ENCODE measurements around the gene ACOT11.

The ACOT11 gene

DNA sequence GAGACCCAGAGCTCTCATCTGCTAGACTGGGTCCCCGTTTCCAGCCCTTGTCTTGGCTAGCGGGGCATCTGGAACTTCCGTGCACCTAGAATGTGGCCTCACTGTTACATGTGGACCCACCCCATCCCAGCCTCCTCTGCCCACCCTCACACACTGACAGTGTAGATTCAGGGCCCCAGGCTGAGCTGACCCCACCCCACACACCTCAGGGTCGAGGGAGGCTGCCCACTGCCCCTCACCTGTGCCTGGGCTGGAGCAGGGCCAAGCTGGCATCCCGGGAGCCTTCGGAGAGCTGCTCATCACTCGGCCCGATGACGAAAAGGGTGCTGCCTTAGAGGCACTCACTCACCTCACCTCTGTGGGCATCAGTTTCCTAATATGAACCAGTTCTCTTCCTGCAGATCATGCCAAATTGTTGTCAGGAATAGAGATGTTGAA lies 11.1 kb downstream of the ACOT11 start:
- no peak for FAIRE-seq
- no peak for DNase-seq (ENCODE audit: insufficient read length, low spot score)

DNA sequence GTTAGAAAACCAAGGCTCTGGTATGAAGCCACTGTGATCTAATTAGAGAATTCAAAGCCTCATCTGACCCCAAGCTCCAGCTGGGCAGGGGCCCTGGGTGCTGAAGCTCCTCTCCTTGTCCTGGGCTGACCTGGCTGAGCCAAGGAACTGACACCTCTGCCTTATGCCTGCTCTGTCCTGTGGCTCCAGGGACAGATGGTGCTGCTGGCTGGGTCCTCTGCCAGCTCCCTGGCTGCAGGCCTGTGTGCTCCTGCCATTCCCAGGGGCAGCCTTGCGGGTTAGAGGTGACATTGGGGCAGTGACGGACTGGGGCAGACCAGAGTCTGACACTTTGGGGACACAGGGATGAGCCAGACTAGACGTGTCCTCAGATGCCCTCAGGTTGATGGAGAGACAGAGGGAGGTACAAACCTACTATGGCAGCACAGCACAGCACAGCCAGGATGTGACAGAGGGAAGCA lies 11.8 kb downstream of the ACOT11 start:
- no peak for DNase-seq (ENCODE audit: insufficient read length, low spot score)
- FAIRE-seq, result no peak

DNA sequence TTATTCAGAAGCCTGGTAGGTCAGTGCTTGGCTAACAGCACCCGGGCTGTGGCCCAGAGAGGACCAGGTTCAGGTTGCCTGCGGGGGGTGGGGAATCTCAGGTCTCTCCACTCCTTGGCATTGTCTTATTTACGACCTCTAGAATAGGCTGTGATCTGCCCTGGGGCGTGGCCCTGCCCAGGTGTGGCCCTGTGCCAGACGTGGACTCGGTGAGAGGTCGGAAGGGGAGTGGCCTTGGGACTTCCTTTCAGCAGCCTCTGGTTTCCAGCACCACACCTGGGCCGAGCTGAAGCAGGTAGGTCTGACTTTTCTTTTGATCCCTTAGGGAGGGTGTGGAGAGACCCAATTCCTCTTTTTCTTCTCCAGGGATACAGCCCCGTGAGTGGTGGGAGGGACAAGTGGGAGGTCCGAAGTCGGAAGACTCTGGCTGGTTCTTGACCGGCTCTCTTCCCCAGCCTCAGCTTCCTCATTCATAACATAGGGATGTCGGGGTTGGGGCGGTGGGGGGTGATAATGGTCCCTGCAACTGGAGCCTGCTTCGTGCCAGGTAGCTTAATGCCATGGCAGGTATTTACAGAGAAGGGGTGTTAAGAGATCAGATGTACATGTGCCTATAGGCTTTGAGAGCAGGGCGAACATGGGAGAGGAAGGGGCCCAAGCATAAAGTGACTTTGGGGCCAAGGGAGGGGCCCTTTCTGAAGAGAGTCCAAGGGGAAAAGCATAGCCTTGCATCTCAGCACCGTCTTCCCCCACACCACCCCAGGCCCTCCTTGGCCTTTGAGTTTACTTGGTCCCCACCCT lies 16.5 kb downstream of the ACOT11 start:
- no peak for FAIRE-seq
- DNase-seq (ENCODE audit: insufficient read length, low spot score), result no peak

DNA sequence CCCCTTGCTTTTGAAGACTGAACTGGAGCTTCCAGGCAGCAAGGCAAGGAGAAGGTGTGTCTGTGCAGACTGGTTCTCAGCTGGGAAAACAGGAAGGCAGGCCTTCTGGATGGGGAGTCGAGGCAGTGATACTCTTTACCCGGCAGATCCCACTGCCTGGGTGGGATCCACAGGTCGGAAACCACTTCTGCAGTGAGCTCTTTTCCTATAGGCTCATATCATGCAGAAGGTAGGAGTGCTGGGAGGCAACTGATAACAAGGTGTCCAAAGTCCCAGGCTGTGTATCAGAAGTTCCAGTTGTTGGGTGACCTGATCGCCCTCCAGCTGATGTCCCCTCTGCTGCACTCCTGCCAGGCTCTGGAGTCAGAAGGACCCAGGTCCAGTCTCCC lies 17.1 kb downstream of the ACOT11 start:
- FAIRE-seq (no peak), DNase-seq (ENCODE audit: insufficient read length, low spot score) (no peak)

DNA sequence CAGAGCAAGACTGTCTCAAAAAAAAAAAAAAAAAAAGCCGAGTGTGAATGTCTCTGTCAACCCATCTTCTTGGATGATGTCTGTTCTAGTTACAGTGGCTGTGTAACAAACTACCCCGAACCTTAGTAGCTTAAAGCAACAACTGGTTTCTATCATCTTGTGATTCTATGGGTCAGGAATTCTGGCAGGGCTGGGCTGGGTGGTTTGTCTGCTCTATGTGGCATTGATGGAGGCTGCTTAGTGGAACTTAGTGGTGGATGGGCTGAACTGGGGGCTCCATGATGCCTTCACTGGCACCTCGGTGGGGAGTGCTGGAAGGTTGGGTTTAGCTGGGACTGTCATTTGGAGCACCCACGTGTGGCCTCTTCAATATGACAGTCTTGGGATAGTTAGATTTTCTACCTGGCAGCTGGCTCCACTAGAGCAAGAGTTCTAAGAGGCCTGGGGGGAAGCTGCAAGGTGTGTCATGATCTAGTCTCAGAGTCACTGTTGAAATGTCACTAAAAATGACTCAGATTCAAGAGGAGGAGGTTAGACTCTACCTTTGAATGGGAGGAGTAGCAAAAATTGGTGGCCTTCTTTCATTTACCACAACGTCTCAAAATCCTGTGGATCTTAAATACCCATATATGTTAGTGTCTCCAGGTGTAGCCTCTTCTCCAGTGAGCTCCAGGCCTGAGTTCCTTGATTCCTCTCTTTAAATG lies 18.6 kb downstream of the ACOT11 start:
- FAIRE-seq (no peak), DNase-seq (ENCODE audit: insufficient read length, low spot score) (no peak)

DNA sequence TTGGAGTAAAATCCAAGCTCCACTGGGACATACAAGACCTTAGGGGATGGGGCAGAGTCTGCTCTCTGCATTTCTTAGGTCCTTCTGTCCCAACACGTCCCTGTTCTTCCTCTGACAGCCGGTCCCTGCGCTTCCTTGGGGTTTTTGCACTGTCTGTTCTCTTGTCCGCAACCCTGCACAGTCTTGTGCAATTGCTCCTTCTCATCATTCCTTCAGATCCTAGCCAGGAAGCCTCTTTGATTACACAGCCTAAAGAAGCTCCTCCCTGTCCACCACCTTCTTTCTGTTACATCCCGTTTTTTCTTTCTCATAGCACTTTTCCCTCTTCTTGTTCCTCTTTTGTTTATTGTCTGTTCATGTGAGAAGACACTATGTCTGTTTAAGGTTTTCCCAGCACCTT lies 19.9 kb downstream of the ACOT11 start:
- DNase-seq (ENCODE audit: insufficient read length, low spot score) (no peak), FAIRE-seq (no peak)

DNA sequence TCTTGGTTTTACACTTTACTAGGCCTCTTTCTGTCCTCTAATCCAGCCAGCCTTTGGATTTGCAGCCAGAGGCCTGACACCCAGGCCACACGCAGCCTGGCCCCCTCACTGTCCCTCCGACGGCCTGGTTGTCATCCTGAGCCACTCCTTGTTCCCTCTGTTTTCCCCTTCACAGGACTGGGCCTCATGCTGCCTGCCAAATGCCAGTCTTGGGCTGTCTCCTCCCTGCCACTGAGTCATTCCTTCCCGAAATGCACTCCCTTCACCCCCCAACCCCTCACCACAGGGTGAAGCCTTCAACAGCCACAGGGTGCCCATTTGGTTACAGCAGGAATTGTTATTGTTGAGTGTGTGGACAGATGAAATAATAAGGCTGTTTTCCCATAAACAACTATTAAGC lies 21.3 kb downstream of the ACOT11 start:
- FAIRE-seq, result no peak
- DNase-seq (ENCODE audit: insufficient read length, low spot score), result no peak

DNA sequence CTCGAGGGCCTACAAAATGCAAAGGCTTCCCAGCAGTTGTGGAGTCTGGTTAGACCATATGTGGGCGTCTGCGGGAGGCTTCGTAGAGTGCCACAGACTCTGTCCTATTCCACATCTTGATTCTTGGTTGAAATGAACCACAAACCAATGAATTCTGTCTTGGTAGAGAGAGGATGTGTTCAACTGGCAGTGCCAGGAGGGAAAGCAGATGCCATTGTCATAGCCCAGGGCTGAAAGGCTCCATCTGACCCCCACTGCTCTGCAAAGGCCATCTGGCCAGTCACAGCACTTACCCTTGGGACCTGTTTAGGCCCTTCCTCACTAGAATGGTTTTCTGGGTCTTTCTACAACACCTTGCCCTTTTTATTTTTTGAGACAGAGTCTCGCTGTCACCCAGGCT lies 22.1 kb downstream of the ACOT11 start:
- FAIRE-seq (peak; percentile 33), DNase-seq (ENCODE audit: insufficient read length, low spot score) (no peak)

DNA sequence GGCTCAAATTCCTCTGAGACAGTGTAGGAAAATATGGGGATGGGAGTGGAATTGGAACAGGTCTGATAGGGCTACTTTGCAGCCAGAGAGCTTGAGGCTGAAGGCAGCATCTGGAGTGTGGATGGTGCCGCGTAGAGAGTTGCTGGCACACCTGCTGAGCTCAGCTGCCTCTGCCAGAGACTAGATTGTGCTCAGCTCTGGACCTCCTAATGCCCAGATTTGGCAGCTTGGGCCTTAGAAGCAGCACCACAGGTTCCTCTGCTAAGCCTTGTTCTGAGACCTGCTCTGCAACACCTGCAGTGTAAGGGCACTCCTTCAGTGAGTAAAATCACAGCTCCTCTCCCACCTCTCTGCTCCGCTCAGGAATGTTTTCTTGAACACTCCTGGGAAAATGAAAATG lies 23.3 kb downstream of the ACOT11 start:
- DNase-seq (ENCODE audit: insufficient read length, low spot score), result no peak
- no peak for FAIRE-seq

DNA sequence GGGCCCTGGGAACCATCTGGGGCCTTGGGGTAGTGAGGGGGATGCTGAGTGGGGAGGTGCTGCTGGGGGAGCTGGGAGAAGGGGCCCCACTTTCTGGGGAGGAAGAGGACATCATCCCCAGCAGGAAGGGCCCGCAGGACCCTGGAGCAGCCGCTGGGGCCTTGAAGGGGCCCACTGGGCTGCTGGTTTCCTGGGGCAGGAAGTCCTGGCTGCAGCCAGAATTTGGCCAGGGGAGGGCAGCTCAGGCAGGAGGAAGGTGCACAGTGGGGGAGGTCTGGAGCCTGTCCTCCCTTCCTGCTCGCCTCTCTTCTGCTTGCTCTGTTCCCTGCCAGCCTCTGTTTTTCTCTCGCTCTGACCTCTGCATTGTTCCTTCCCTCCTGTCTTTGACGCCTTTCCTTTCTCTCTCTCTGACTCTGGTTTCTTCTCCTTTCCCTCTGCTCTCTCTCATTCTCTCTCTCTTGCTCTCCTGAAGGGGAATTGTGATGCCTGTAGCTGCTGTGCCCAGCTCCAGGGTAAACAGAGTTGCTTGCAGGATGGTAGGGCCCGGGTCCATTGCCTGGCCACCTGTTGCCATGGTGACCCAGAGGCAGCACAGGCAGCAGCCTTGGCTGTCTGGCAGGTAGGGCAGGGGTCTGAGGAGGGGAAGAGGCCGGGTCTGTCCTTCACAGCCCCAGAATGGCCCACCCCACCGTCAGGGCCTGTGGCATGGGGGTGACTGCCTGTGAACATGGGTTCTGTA lies 23.9 kb downstream of the ACOT11 start:
- FAIRE-seq, result no peak
- no peak for DNase-seq (ENCODE audit: insufficient read length, low spot score)

DNA sequence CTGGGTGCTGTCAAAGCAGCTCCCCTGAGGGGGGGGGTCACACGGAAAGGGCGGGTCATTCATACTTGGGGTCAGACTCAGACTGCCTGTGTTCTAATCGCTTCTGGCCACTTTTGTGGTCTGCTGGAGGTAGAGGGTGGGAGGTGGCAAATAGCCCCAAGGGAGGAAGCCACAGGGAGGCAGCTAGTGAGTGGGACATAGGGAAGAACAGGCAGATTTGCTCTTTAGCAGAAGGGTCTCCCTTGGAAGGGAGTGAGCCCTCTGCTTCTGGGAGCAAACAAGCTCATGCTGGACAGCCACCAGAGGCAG lies 24.5 kb downstream of the ACOT11 start:
- DNase-seq (ENCODE audit: insufficient read length, low spot score), result no peak
- no peak for FAIRE-seq

DNA sequence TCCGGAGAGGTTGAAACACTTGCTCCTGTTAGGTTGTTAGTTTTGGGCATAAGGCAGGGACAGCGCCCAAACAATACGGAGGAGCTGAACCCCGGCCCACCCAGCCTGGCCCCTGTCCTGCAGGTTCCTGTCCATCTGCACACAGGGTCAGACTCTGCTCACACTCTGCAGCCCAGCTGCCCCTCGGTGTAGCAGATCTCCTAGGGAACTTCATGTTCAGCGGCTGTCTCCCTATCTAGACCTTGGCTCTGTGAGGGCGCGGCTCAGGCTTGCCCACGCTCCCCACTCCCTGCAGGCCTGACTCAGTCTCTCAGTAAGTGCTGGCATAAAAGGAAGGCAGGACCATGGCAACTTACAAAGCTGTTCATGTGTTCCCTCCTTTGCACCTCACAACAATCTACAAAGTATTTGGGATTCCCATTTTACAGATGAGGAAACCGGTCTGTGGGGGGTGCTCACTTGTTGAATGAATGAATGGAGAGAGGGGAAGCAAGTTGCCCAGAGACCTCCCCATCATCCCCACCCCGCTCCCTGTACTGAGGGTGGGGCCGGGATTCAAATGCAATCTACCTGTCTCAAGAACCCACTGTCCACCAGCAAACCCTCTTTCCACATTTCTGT lies 26.2 kb downstream of the ACOT11 start:
- no peak for FAIRE-seq
- no peak for DNase-seq (ENCODE audit: insufficient read length, low spot score)

DNA sequence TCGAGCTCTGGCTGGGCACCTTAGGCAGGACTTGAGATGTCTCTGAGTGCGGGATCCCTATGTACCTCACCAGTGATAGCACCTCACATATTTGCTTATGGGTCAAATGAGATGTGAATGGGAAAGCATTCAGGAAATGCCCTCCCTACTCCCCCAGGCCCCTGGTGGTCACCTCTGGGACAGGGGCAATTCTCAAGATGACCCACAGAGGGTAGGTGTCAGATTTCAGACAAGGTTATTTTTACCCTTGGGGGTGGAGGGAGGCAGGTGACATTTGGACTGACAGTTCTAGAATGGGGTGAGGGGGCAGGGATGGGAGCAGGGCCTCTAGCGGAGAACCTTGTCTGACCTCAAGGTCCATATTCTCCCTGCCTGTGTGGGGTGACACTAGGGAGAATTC lies 27.1 kb downstream of the ACOT11 start:
- DNase-seq (ENCODE audit: insufficient read length, low spot score) (no peak), FAIRE-seq (no peak)

DNA sequence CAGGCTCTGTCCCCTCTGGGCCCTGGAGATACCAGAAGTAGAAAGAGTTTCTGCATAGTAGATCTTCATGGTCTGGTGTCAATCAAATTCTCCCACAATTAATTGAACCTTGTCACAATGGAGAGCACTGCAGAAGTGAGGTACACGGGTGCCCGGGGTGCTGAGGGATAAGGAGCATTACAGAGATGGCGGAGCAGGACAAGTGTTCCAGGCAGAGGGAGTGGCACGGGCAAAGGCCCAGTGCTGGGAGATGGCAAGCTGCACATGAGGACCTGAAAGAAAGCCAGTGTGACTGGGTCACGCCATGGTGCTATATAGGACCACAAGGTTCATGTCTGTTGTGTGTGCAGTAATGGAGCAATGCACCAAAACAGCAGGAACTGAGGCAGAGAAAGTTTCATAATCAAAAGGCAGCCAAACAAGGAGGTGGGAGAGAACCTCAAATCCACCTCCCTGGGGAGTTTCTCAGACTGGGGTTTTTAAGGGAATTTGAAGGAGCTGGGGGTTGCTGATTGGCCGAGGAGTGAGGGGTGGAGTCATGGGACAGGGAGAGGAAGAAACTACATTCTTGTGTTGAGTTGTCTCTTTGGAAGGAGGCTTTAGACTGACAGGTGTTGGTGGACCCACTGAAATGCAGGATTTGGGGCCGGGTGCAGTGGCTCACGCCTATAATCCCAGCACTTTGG lies 27.7 kb downstream of the ACOT11 start:
- no peak for FAIRE-seq
- DNase-seq (ENCODE audit: insufficient read length, low spot score), result no peak

DNA sequence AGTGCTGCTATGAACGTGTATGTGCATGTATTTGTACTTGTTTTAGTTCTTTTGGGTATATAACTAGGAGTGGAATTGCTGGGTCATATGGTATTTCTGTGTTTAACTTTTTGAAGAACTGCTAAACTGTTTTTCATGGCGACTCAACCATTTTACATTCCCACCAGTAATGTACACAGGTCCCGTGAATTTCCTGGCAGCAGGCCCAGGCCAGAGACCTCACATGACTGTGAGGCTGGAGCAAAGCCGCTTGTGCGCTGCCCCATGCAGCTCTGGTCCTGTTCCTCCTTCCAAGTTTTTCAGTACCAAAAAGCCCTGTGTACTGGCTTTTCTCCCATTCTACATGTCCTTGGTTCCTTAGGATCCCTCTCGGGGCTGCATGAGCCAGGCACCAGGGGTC lies 29.6 kb downstream of the ACOT11 start:
- FAIRE-seq, result no peak
- no peak for DNase-seq (ENCODE audit: insufficient read length, low spot score)

DNA sequence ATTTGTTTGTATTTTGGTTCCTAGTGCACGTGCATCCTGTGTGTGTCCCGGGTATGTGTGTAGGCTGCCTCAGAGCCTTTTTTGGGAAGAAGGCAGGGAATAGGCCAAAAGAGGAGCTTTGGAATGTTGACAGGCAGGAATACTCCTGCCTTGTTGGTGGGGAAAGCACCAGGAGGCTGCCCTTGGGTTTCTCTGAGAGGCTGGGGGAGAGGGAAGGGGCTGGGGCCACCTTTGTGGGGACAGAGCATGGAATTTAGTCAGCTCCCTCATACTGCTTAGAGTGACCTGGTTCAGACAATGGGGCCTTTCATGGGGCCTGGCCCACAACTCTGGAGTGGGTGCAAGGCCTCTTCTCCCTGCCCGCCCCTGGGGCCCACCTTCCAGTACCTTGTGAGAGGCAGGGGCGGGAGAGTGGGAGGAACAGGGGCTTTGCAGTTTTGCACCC lies 31.3 kb downstream of the ACOT11 start:
- DNase-seq (ENCODE audit: insufficient read length, low spot score), result no peak
- FAIRE-seq, result no peak

DNA sequence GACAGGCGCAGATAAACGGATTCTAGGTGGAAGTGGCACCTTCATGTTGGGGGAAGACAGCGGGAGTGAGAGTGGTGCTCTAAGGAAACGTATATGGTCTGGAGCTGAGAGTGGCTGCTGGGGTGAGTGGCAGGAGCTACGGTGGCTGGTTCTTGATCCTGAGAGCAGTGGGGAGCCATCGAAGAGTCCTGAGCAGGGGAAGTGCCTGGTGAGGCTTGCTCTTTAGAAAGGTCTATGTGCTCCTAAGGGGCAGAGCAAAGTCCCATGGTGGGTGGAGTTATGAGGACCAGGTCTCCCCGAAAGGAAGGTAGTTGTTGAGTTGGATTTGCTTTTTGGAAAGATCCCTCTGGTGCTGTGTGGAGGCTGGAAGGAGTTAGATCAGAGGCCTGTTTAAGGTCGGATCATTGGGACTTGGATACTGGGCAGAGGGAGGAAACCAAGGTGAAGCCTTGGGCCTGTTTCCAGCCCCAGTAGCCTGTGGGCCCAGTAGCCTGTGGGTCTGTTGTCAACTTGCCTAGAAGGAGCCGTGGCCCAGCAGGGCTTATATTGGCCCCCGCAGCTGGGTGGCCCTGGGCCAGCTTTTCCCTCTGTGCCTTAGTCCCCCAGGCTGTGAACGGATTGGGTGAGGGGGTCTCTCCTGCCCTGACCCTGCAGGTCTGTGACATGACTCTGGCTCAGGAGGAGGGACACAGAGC lies 33.0 kb downstream of the ACOT11 start:
- FAIRE-seq, result no peak
- DNase-seq (ENCODE audit: insufficient read length, low spot score), result no peak

DNA sequence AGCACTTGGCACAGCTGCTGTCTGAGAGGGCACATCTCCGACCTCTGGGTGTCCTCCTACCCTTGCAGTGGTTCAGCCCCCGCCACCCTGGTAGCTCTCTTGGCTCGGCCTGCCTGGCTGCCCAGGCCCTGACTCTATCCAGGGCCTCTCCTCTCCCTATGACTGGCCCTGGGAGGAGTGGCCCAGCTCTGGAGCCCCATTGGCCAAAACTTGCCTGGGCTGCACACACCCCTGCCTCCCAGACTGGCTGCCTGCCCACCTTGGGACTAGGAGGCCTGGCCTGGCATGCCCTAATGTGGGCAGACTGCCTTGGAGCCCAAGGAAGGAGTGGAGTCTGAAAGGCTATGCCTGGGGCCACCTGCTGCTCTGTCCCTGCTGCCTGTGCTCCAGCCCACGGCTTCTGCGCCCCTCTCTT lies 33.6 kb downstream of the ACOT11 start:
- DNase-seq (ENCODE audit: insufficient read length, low spot score) (peak; percentile 76), FAIRE-seq (no peak)

DNA sequence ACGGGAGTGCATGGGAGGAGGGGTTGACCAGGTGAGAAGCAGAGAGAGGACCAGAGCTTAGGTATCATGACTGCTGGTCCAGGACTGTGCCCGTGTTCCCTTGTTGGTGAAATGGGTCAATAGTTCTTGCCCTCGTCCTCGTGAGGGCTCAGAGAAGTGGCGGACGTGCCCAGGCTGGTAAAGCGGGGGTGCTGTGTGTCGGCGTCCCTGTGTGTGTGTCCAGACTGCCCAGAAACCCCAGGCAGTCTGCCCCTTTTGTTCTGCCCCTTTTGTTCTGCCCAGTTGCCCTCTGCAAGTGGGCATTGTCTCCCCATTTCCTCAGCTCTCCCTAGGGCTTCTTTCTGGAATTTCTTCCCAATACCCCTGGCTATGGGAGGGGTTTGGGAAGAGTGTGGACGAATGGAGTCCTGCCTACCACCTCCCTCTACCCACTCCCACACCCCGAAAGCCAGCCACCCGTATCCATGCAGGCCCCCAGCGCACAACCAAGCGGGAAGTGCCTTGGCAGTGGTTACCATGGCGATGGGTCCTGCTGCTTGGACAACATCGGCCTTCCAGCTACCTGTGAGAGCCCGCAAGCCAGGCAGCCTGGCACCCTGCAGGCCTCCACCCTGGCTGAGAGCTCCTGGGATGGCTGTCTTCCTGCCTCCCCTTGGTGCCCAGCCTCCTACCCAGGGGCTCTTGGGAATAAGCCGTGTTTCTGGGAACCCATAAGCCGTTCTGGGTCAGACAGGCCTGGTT lies 34.7 kb downstream of the ACOT11 start:
- no peak for DNase-seq (ENCODE audit: insufficient read length, low spot score)
- FAIRE-seq, result no peak

All from HTR-8/SVneo (cell line).